ENCODE measurements around the gene ECI2.

- TF ChIP-seq, protein P1, sequence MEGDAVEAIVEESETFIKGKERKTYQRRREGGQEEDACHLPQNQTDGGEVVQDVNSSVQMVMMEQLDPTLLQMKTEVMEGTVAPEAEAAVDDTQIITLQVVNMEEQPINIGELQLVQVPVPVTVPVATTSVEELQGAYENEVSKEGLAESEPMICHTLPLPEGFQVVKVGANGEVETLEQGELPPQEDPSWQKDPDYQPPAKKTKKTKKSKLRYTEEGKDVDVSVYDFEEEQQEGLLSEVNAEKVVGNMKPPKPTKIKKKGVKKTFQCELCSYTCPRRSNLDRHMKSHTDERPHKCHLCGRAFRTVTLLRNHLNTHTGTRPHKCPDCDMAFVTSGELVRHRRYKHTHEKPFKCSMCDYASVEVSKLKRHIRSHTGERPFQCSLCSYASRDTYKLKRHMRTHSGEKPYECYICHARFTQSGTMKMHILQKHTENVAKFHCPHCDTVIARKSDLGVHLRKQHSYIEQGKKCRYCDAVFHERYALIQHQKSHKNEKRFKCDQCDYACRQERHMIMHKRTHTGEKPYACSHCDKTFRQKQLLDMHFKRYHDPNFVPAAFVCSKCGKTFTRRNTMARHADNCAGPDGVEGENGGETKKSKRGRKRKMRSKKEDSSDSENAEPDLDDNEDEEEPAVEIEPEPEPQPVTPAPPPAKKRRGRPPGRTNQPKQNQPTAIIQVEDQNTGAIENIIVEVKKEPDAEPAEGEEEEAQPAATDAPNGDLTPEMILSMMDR (IDR thresholded peaks at IDR 0.05) = peak in 1 of 7 experiments; percentile 6
- no peak for TF ChIP-seq POLR2A (IDR thresholded peaks at IDR 0.05)
Observed at GRCh38 chr6:4102687-4103244, 32.6 kb downstream of the ECI2 start.
